HG03520 (cell line): ENCODE data around the gene PHF21B.

Experiments
- ATAC-seq: cut with Tn5 transposase; IDR thresholded peaks from one replicate; pipeline ENCODE4 v1.9.1; 2021; ENCODE audit warnings: mild to moderate bottlenecking, moderate library complexity; ENCODE audit not compliant: unreplicated experiment

PHF21B gene

GRCh38 chr22:44940130-44940529 is 69.7 kb downstream of the PHF21B start:
- no peak for ATAC-seq

GRCh38 chr22:44939451-44939850 is 70.4 kb downstream of the PHF21B start:
- no peak for ATAC-seq

GRCh38 chr22:44938886-44939285 is 70.9 kb downstream of the PHF21B start:
- ATAC-seq, result no peak

GRCh38 chr22:44937216-44937615 is 72.6 kb downstream of the PHF21B start:
- no peak for ATAC-seq

- ATAC-seq, result no peak
Measured at GRCh38 chr22:44936201-44936600, 73.6 kb downstream of the PHF21B start.

GRCh38 chr22:44935724-44936123 is 74.1 kb downstream of the PHF21B start:
- ATAC-seq, result no peak

- no peak for ATAC-seq
Measured at GRCh38 chr22:44934454-44934735, 75.4 kb downstream of the PHF21B start.

GRCh38 chr22:44933666-44934453 is 75.9 kb downstream of the PHF21B start:
- ATAC-seq, result no peak

- no peak for ATAC-seq
Measured at GRCh38 chr22:44932493-44932892, 77.3 kb downstream of the PHF21B start.

- ATAC-seq, result no peak
Measured at GRCh38 chr22:44931766-44932165, 78.0 kb downstream of the PHF21B start.

- no peak for ATAC-seq
Measured at GRCh38 chr22:44931077-44931540, 78.7 kb downstream of the PHF21B start.

- no peak for ATAC-seq
Measured at GRCh38 chr22:44930711-44931035, 79.1 kb downstream of the PHF21B start.

GRCh38 chr22:44930016-44930710 is 79.6 kb downstream of the PHF21B start:
- ATAC-seq, result no peak

- ATAC-seq, result no peak
Measured at GRCh38 chr22:44929359-44930015, 80.3 kb downstream of the PHF21B start.

- no peak for ATAC-seq
Measured at GRCh38 chr22:44928711-44929358, 81.0 kb downstream of the PHF21B start.

- no peak for ATAC-seq
Measured at GRCh38 chr22:44928136-44928463, 81.7 kb downstream of the PHF21B start.

GRCh38 chr22:44927463-44928135 is 82.2 kb downstream of the PHF21B start:
- ATAC-seq, result no peak

- no peak for ATAC-seq
Measured at GRCh38 chr22:44926491-44927415, 83.1 kb downstream of the PHF21B start.

- no peak for ATAC-seq
Measured at GRCh38 chr22:44926124-44926475, 83.7 kb downstream of the PHF21B start.

GRCh38 chr22:44925465-44926123 is 84.2 kb downstream of the PHF21B start:
- ATAC-seq, result no peak
